ENCODE results near the gene NRXN2. TPM values are rescaled to one million over a fixed set of nuclear protein-coding genes. Genes with fewer than 3 reads are reported as not detected.

NRXN2 gene
- total RNA-seq, 1 experiment from 2014 or later: 0.15 TPM

- peaks cover 5% of the 10 kb centered on the region; the same call in 1 of the 2 replicates for H3K4me1 ChIP-seq (ENCODE audit: control insufficient read depth, insufficient read depth, low read length)
- DNase-seq (ENCODE audit: low read depth, low spot score) (no peak), ATAC-seq (no peak)
- no TSS peak for BruUV-seq (replicated peaks)
- intact Hi-C loops (cut with micrococcal nuclease; ENCODE audit: unreplicated experiment): no loop called here
- in situ Hi-C loops (cut with HindIII; ENCODE audit: low pct_unique_long_range_greater_than_20kb, low sequenced_read_pairs): no loop called here
- no peaks in the 10 kb centered on the region for H3K9me3 ChIP-seq (ENCODE audit: control insufficient read depth, insufficient read depth, low read depth, low read length)
- POLR2A ChIA-PET: no interaction called here
- H3K36me3 ChIP-seq (ENCODE audit: control insufficient read depth, insufficient read depth, low read length): no peaks in the 10 kb centered on the region
- peaks cover 2% of the 10 kb centered on the region; the same call in 1 of the 2 replicates for H3K27me3 ChIP-seq (ENCODE audit: control insufficient read depth, insufficient read depth, low read length)
- H3K27ac ChIP-seq (ENCODE audit: low read length): no peak overlapping the region
- H3K4me3 ChIP-seq (ENCODE audit: low read depth in 2 of 2, low read length in 2 of 2): no peak overlapping the region
- CTCF ChIA-PET: interaction anchor here (0.5 to 0.7 kb wide), 3 partner anchors 28 to 1071 kb away, joined by 3 to 7 read pairs (median 5); no protein-coding TSS in a partner anchor
- TF ChIP-seq REST (IDR thresholded peaks at IDR 0.05; ENCODE audit: insufficient read depth in 1 of 2, low read depth in 2 of 2, low read length in 1 of 2) (no peak), TCF7L2 (IDR thresholded peaks at IDR 0.05; ENCODE audit: low read depth, low read length) (no peak), POLR2AphosphoS5 (IDR thresholded peaks at IDR 0.05; ENCODE audit: low read depth, low read length) (no peak), CTCF (IDR thresholded peaks at IDR 0.05) (no peak), SIN3A (IDR thresholded peaks at IDR 0.05; ENCODE audit: borderline replicate concordance, insufficient read depth, low read depth, low read length) (no peak)
Observed at GRCh38 chr11:64716473-64717267, 6.3 kb downstream of the NRXN2 start.

GRCh38 chr11:64715756-64716472, 7.1 kb downstream of the NRXN2 start:
- POLR2A ChIA-PET: interaction anchor here (0.6 kb wide), 1 partner anchor 302 kb away, joined by 8 read pairs; no protein-coding TSS in a partner anchor
- CTCF ChIA-PET: interaction anchor here (0.5 to 0.9 kb wide), 3 partner anchors 359 to 1072 kb away, joined by 3 to 6 read pairs (median 5); no protein-coding TSS in a partner anchor
- no peak for TF ChIP-seq CTCF (IDR thresholded peaks at IDR 0.05)
- no peak for TF ChIP-seq SIN3A (IDR thresholded peaks at IDR 0.05; ENCODE audit: borderline replicate concordance, insufficient read depth, low read depth, low read length)
- no peak for TF ChIP-seq POLR2AphosphoS5 (IDR thresholded peaks at IDR 0.05; ENCODE audit: low read depth, low read length)
- no peak for TF ChIP-seq REST (IDR thresholded peaks at IDR 0.05; ENCODE audit: insufficient read depth in 1 of 2, low read depth in 2 of 2, low read length in 1 of 2)
- TF ChIP-seq TCF7L2 (IDR thresholded peaks at IDR 0.05; ENCODE audit: low read depth, low read length): no peak
- no peaks in the 10 kb centered on the region for H3K36me3 ChIP-seq (ENCODE audit: control insufficient read depth, insufficient read depth, low read length)
- H3K9me3 ChIP-seq (ENCODE audit: control insufficient read depth, insufficient read depth, low read depth, low read length): no peaks in the 10 kb centered on the region
- in situ Hi-C loops (cut with HindIII; ENCODE audit: low pct_unique_long_range_greater_than_20kb, low sequenced_read_pairs) (no loop called here), intact Hi-C loops (cut with micrococcal nuclease; ENCODE audit: unreplicated experiment) (no loop called here)
- peaks cover 2% of the 10 kb centered on the region; the same call in 1 of the 2 replicates for H3K27me3 ChIP-seq (ENCODE audit: control insufficient read depth, insufficient read depth, low read length)
- H3K4me3 ChIP-seq (ENCODE audit: low read depth in 2 of 2, low read length in 2 of 2): no peak overlapping the region
- no peak overlapping the region for H3K27ac ChIP-seq (ENCODE audit: low read length)
- no peak for ATAC-seq
- DNase-seq (ENCODE audit: low read depth, low spot score): no peak
- no TSS peak for BruUV-seq (replicated peaks)
- H3K4me1 ChIP-seq (ENCODE audit: control insufficient read depth, insufficient read depth, low read length): peaks cover 5% of the 10 kb centered on the region; the same call in 1 of the 2 replicates
